Stomach (tissue), 9 donors: ENCODE measurements around the gene VEZF1. TPM values are rescaled to one million over a fixed set of nuclear protein-coding genes. Genes with fewer than 3 reads are reported as not detected.

Source experiments
- DNase-seq, 2 donors: peaks; one replicate each; pipeline versions ENCODE4 v3.0.0 to v3.0.0-alpha.2; 2013 to 2019
- H3K27ac ChIP-seq, 5 donors: fragments of 200-600 bp in 4 of 5; sonication (generic) in 4 of 5; one replicate each; pipeline ENCODE4 v1.5.1; 2013 to 2019; ENCODE audit warnings: mild to moderate bottlenecking in 1 of 5, moderate library complexity in 1 of 5
- H3K27me3 ChIP-seq, 3 donors: fragments of 200-600 bp; sonication (generic); one replicate each; pipeline ENCODE4 v1.5.1; 2017 to 2019; ENCODE audit warnings: mixed run types in 1 of 3
- H3K36me3 ChIP-seq, 4 donors: fragments of 200-600 bp; sonication (generic); 1 replicate in 3 of 4; 2 replicates in 1 of 4; pipeline ENCODE4 v1.5.1; 2016 to 2019
- H3K4me1 ChIP-seq, 4 donors: fragments of 200-600 bp; sonication (generic); one replicate each; pipeline ENCODE4 v1.5.1; 2016 to 2019
- H3K4me3 ChIP-seq, 4 donors: fragments of 200-600 bp; sonication (generic) in 3 of 4; one replicate each; pipeline ENCODE4 v1.5.1; 2016 to 2019; ENCODE audit warnings: mild to moderate bottlenecking in 1 of 4
- H3K9me3 ChIP-seq, 4 donors: fragments of 200-600 bp; sonication (generic); one replicate each; pipeline ENCODE4 v1.5.1; 2016 to 2019
- EP300 ChIP-seq: sonication (generic); formaldehyde crosslinking; IDR thresholded peaks from one replicate; pipeline ENCODE4 v1.6.1; 2017; ENCODE audit warnings: antibody characterized with exemption
- POLR2A ChIP-seq, 4 donors: fragments of 450-650 bp; IDR thresholded peaks; one replicate each; pipeline ENCODE4 v1.6.1; 2016; ENCODE audit warnings: antibody characterized with exemption in 4 of 4, control low read depth in 2 of 4, mild to moderate bottlenecking in 1 of 4, moderate library complexity in 1 of 4
- POLR2AphosphoS5 ChIP-seq, 3 donors: sonication (generic); formaldehyde crosslinking; IDR thresholded peaks; one replicate each; pipeline ENCODE4 v1.6.1; 2016; ENCODE audit warnings: antibody characterized with exemption in 3 of 3
- WGBS, 5 donors: extraction: QIAGEN DNeasy Blood & Tissue Kit in 3 of 5; methylation state at CpG; one replicate each; pipeline versions ENCODE4 v1.1.5 to v1.1.7; 2013 to 2018; 5-methylcytosine and 5-hydroxymethylcytosine counted together
- intact Hi-C: fragments of 100-400 bp; cut with DNase I; formaldehyde crosslinking; loops from one replicate; pipeline ENCODE4 v1.15.1; 2023; ENCODE audit warnings: low total_unique reads
- polyA plus RNA-seq, 3 donors: library from polyadenylated mRNA; stranded (reverse); fragments of 200-250 nt; gene quantifications; one replicate each; pipeline ENCODE4 v1.2.3, GENCODE V29; 2013
- total RNA-seq, 5 donors: library from RNA; depleted of rRNA; stranded (reverse); fragments of >200 nt; gene quantifications; one replicate each; pipeline versions ENCODE4 v1.1.0 to v1.2.3, GENCODE V29; 2014 to 2016
- TF ChIP-seq, protein P1 (sequence below), 7 experiments: fragments of 450-650 bp in 4 of 7; fragments of 200-600 bp in 3 of 7; sonication (generic) in 3 of 7; IDR thresholded peaks; one replicate each; pipeline ENCODE4 v1.5.1; 2016 to 2019; ENCODE audit warnings: antibody characterized with exemption in 7 of 7, control low read depth in 2 of 7, mild to moderate bottlenecking in 1 of 7
- donor health status: healthy with polysubstance abuse.
- donor health status: Bipolar disorder and iron deficiency.
- donor health status: healthy.

The VEZF1 gene
- total and polyA plus RNA-seq, 8 donors = 7.8 to 103 (median 24.1) TPM

DNA sequence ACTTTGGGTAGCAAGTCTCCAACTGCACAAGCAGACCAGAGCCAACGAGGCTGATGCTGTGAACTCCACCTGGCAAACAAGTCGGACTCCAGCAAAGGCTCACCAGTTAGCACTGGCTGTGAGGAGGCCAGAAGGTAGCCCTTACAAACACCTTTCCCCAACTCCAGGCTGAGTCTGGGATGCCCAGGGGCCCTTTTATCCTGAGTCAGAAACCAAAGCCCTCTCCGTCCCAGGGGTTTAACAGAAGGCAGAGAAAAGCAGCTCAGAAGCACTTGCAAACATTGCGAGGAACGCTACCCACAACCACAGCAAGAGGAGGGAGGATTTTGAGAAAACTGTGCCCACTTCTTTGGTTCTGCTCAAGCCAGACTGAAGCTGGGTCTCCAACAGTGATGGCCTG lies 57.8 kb downstream of the VEZF1 start:
- Histone ChIP-seq H3K4me1 (peaks cover 37 to 94% (median 74%) of the 10 kb centered on the region in 4 donors), H3K4me3 (no peak overlapping the region), H3K27ac (peak overlapping the region in 4 of 5 donors; percentile 47 to 99 (median 60)), H3K36me3 (no peaks in the 10 kb centered on the region), H3K27me3 (no peaks in the 10 kb centered on the region), H3K9me3 (no peaks in the 10 kb centered on the region)
- intact Hi-C loops = no loop called here
- 59 to 91% (median 80%) methylated on average over 4 to 5 of the region's 5 CpGs for WGBS, 5 donors
- DNase-seq = no peak
- TF ChIP-seq POLR2AphosphoS5 (IDR thresholded peaks at IDR 0.05) = no peak
- TF ChIP-seq, protein P1, sequence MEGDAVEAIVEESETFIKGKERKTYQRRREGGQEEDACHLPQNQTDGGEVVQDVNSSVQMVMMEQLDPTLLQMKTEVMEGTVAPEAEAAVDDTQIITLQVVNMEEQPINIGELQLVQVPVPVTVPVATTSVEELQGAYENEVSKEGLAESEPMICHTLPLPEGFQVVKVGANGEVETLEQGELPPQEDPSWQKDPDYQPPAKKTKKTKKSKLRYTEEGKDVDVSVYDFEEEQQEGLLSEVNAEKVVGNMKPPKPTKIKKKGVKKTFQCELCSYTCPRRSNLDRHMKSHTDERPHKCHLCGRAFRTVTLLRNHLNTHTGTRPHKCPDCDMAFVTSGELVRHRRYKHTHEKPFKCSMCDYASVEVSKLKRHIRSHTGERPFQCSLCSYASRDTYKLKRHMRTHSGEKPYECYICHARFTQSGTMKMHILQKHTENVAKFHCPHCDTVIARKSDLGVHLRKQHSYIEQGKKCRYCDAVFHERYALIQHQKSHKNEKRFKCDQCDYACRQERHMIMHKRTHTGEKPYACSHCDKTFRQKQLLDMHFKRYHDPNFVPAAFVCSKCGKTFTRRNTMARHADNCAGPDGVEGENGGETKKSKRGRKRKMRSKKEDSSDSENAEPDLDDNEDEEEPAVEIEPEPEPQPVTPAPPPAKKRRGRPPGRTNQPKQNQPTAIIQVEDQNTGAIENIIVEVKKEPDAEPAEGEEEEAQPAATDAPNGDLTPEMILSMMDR (IDR thresholded peaks at IDR 0.05) = no peak
- no peak for TF ChIP-seq POLR2A (IDR thresholded peaks at IDR 0.05)
- no peak for TF ChIP-seq EP300

DNA sequence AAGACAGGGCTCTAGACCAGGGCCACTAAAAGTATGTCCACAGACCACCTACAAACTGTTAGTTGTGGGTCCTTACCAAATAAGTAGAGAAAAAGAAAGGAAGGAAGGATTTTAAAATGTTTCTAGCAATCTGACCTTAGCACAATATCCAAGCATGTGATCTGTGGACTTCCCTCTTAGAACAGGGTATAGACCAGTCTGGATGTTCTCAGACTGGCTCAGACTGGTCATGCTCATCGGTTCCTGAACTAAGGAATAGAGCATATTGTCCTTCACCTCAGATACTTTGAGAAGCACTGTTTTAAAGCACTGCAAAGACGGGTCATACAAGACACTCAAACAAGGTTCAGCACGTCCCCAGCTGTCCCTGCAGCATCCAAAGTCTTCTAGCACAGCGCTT lies 58.7 kb downstream of the VEZF1 start:
- TF ChIP-seq EP300 (no peak), POLR2AphosphoS5 (IDR thresholded peaks at IDR 0.05) (no peak), POLR2A (IDR thresholded peaks at IDR 0.05) (no peak)
- TF ChIP-seq, protein P1 (IDR thresholded peaks at IDR 0.05) = no peak
- Histone ChIP-seq H3K27ac (peak overlapping the region in 4 of 5 donors; percentile 58 to 99 (median 64)), H3K36me3 (no peaks in the 10 kb centered on the region), H3K9me3 (no peaks in the 10 kb centered on the region), H3K27me3 (no peaks in the 10 kb centered on the region), H3K4me3 (no peak overlapping the region), H3K4me1 (peaks cover 29 to 90% (median 69%) of the 10 kb centered on the region in 4 donors)
- 60 to 85% (median 73%) methylated on average over 4 of the region's 4 CpGs for WGBS, 5 donors
- DNase-seq = no peak
- intact Hi-C loops = no loop called here

DNA sequence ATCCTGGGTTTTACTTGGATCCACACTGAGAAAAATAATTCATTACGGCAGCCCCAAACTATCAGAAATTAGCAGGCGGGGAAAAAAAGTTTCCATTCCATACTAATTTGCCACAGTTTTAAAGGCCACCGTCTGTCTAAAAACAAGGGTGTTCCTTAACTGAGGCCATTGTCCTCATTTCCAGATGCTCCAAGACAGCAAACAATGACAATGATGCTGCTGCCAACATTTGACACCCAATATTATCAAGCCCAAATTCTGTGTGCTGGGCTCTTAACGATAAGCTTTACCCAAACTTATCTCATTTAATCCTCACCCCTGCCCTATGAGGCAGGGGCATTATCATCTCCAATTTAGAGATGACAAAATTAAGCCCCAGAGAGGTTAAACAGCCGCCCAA lies 59.1 kb downstream of the VEZF1 start:
- intact Hi-C loops = no loop called here
- H3K27ac ChIP-seq = peak overlapping the region in 4 of 5 donors; percentile 58 to 99 (median 64)
- no peaks in the 10 kb centered on the region for H3K36me3 ChIP-seq
- no peak overlapping the region for H3K4me3 ChIP-seq
- H3K4me1 ChIP-seq = peaks cover 29 to 86% (median 67%) of the 10 kb centered on the region in 4 donors
- no peaks in the 10 kb centered on the region for H3K9me3 ChIP-seq
- no peak for DNase-seq
- no peaks in the 10 kb centered on the region for H3K27me3 ChIP-seq
- WGBS, 5 donors = 56 to 75% (median 62%) methylated on average over 5 of the region's 5 CpGs
- TF ChIP-seq POLR2AphosphoS5 (IDR thresholded peaks at IDR 0.05) (no peak), POLR2A (IDR thresholded peaks at IDR 0.05) (no peak), EP300 (no peak)
- TF ChIP-seq, protein P1 (IDR thresholded peaks at IDR 0.05) = no peak

DNA sequence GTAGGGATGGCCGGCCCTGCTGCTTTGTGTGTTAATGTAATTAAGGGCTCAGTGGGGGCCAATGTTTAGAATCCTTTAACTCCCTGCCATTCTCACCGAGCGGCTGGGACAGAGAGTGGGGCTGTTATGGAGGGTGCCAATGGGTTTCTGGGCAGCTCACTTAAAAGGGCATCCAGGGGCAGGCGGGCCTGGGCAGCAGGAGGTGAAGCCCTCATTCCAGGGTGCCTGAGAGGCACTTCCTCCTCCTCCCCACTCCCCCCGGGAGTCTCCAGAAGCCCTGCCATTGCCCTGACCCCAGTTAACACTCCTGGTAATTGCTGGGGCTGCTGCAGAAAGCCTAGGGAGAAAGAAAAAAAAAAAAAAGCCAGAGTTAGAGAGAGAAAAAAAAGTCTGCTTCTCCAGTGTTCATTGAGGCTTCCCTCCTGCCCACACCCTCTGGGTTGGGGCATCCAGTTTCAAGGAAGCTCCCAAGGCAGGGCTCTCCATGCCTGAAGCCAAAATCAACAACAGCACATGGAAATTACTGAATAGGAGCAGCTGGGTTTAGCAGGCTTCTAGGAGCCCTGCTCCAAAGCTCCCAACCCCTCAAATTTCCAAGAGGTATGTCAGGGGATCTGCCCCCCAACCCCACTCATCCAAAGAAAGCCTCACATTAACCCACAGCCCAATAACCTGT lies 60.9 kb downstream of the VEZF1 start:
- WGBS, 5 donors = 41 to 46% (median 45%) methylated on average over 5 of the region's 5 CpGs
- no peaks in the 10 kb centered on the region for H3K27me3 ChIP-seq
- H3K9me3 ChIP-seq = no peaks in the 10 kb centered on the region
- no peak overlapping the region for H3K4me3 ChIP-seq
- DNase-seq = peak; percentile 53 to 77
- TF ChIP-seq EP300 = no peak
- TF ChIP-seq POLR2AphosphoS5 (IDR thresholded peaks at IDR 0.05) = peak in 1 of 3 donors; percentile 40
- peaks cover 27 to 85% (median 64%) of the 10 kb centered on the region in 4 donors for H3K4me1 ChIP-seq
- peak overlapping the region; percentile 23 to 99 (median 60) for H3K27ac ChIP-seq
- intact Hi-C loops = no loop called here
- H3K36me3 ChIP-seq = no peaks in the 10 kb centered on the region

DNA sequence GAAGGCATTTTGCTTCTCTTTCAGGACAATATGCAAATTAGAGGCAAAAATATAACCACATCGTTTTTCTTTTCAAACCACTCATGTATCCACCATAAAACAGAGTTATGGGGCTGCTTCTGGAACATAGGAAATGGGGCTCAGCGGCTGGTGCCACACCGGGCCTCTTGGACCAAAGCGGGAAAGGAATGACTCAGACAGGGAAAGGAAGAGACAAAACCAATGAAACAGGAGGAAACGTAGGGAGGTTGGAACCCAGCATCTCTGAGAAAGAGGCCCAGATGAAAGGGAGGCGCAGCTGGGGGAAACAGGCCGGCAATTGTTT lies 61.4 kb downstream of the VEZF1 start:
- H3K4me3 ChIP-seq = no peak overlapping the region
- no peaks in the 10 kb centered on the region for H3K27me3 ChIP-seq
- WGBS, 5 donors = 54 to 69% (median 67%) methylated on average over 7 of the region's 7 CpGs
- intact Hi-C loops = no loop called here
- no peak for DNase-seq
- H3K36me3 ChIP-seq = no peaks in the 10 kb centered on the region
- H3K4me1 ChIP-seq = peaks cover 32 to 87% (median 65%) of the 10 kb centered on the region in 4 donors
- H3K27ac ChIP-seq = peak overlapping the region; percentile 23 to 99 (median 60)
- no peak for TF ChIP-seq POLR2A (IDR thresholded peaks at IDR 0.05)
- no peak for TF ChIP-seq POLR2AphosphoS5 (IDR thresholded peaks at IDR 0.05)
- TF ChIP-seq, protein P1 (IDR thresholded peaks at IDR 0.05) = no peak
- TF ChIP-seq EP300 = no peak
- no peaks in the 10 kb centered on the region for H3K9me3 ChIP-seq
